ENCODE results near the gene CRELD2. TPM values are rescaled to one million over a fixed set of nuclear protein-coding genes. Genes with fewer than 3 reads are reported as not detected.

CRELD2 gene
- total and polyA plus RNA-seq, 2 experiments from 2014 or later = 35.7 to 47.7 TPM

DNA sequence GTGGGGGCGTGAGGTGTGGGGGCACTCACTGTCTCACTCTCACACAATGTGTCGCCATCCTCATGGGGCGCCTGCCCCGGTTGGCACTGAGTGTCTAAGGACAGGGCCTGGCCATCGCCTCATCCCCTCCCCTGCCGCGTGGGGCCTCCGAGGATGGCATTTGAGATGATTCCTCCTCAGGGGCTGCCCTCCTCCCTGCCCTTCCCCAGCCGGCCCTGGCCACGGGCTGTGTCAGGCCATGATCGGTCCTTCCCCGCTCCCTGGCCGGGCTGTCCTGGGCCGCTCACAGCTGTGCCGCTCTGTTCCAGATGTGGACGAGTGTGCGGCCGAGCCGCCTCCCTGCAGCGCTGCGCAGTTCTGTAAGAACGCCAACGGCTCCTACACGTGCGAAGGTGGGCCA is 4.5 kb downstream of the CRELD2 start:
- Histone ChIP-seq H3K27ac (ENCODE audit: low read depth) (no peak overlapping the region), H3F3A (replicated peaks; ENCODE audit: low read depth) (no peaks in the 10 kb centered on the region; the same call in 1 of the 2 replicates), H4K20me1 (replicated peaks; ENCODE audit: insufficient read depth) (no peaks in the 10 kb centered on the region), H3K4me3 (no peak overlapping the region), H3K36me3 (ENCODE audit: insufficient read depth) (no peaks in the 10 kb centered on the region), H3K27me3 (ENCODE audit: insufficient read depth) (no peaks in the 10 kb centered on the region), H3K9me2 (ENCODE audit: insufficient read depth) (no peaks in the 10 kb centered on the region), H2AFZ (no peak overlapping the region), H3K4me2 (no peak overlapping the region), H3K79me2 (replicated peaks; ENCODE audit: insufficient read depth) (no peaks in the 10 kb centered on the region), H3K4me1 (ENCODE audit: insufficient read depth) (no peaks in the 10 kb centered on the region; the same call in 1 of the 2 replicates)
- H3K36me3 Mint-ChIP-seq (ENCODE audit: low read depth) = peaks cover 4% of the 10 kb centered on the region; the same call in 2 of the 3 replicates
- no peaks in the 10 kb centered on the region for H3K9me3 Mint-ChIP-seq
- H3K4me1 Mint-ChIP-seq = peaks cover 19% of the 10 kb centered on the region
- no peak overlapping the region; the same call in 1 of the 2 replicates for H3K27ac Mint-ChIP-seq
- ATAC-seq (no peak), DNase-seq (ENCODE audit: low spot score) (no peak)
- TF ChIP-seq ZNF331 (CRISPR knock-in tag; IDR thresholded peaks at IDR 0.05; ENCODE audit: low read depth) = no peak
- TF ChIP-seq, protein P1, sequence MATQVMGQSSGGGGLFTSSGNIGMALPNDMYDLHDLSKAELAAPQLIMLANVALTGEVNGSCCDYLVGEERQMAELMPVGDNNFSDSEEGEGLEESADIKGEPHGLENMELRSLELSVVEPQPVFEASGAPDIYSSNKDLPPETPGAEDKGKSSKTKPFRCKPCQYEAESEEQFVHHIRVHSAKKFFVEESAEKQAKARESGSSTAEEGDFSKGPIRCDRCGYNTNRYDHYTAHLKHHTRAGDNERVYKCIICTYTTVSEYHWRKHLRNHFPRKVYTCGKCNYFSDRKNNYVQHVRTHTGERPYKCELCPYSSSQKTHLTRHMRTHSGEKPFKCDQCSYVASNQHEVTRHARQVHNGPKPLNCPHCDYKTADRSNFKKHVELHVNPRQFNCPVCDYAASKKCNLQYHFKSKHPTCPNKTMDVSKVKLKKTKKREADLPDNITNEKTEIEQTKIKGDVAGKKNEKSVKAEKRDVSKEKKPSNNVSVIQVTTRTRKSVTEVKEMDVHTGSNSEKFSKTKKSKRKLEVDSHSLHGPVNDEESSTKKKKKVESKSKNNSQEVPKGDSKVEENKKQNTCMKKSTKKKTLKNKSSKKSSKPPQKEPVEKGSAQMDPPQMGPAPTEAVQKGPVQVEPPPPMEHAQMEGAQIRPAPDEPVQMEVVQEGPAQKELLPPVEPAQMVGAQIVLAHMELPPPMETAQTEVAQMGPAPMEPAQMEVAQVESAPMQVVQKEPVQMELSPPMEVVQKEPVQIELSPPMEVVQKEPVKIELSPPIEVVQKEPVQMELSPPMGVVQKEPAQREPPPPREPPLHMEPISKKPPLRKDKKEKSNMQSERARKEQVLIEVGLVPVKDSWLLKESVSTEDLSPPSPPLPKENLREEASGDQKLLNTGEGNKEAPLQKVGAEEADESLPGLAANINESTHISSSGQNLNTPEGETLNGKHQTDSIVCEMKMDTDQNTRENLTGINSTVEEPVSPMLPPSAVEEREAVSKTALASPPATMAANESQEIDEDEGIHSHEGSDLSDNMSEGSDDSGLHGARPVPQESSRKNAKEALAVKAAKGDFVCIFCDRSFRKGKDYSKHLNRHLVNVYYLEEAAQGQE (IDR thresholded peaks at IDR 0.05; ENCODE audit: unreplicated experiment) = no peak
- TF ChIP-seq CREB1 (CRISPR knock-in tag; IDR thresholded peaks at IDR 0.05; ENCODE audit: low read depth) = no peak
- TF ChIP-seq ZNF114 (CRISPR knock-in tag; IDR thresholded peaks at IDR 0.05) = no peak
- TF ChIP-seq JUNB (IDR thresholded peaks at IDR 0.05; ENCODE audit: unreplicated experiment) = no peak
- TF ChIP-seq POLR2AphosphoS5 (IDR thresholded peaks at IDR 0.05; ENCODE audit: low read depth) = no peak
- TF ChIP-seq ZNF462 (CRISPR knock-in tag; IDR thresholded peaks at IDR 0.05) = no peak
- TF ChIP-seq STAT1 (IDR thresholded peaks at IDR 0.05; ENCODE audit: unreplicated experiment) = no peak
- TF ChIP-seq EZH2 (IDR thresholded peaks at IDR 0.05; ENCODE audit: low read depth, unreplicated experiment) = no peak
- no peak for TF ChIP-seq CTCF (conservative IDR thresholded peaks at IDR 0.05; ENCODE audit: low read depth in 2 of 2)
- TF ChIP-seq, protein P2, sequence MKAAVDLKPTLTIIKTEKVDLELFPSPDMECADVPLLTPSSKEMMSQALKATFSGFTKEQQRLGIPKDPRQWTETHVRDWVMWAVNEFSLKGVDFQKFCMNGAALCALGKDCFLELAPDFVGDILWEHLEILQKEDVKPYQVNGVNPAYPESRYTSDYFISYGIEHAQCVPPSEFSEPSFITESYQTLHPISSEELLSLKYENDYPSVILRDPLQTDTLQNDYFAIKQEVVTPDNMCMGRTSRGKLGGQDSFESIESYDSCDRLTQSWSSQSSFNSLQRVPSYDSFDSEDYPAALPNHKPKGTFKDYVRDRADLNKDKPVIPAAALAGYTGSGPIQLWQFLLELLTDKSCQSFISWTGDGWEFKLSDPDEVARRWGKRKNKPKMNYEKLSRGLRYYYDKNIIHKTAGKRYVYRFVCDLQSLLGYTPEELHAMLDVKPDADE (IDR thresholded peaks at IDR 0.05) = no peak
- no peak for TF ChIP-seq NANOG (IDR thresholded peaks at IDR 0.05; ENCODE audit: borderline replicate concordance)
- TF ChIP-seq EZH2phosphoT487 (IDR thresholded peaks at IDR 0.05; ENCODE audit: unreplicated experiment) = no peak
- H3K27me3 Mint-ChIP-seq (ENCODE audit: insufficient read depth, low read depth, poor library complexity) = peaks cover 10% of the 10 kb centered on the region
- no peak overlapping the region for H3K4me3 Mint-ChIP-seq

Data from GM23338 (cell line).